Right lobe of liver (tissue), 6 donors: Measurements from ENCODE around the gene UNKL. TPM values are rescaled to one million over a fixed set of nuclear protein-coding genes. Genes with fewer than 3 reads are reported as not detected.

ENCODE experiments used
- ATAC-seq, 4 donors: fragments of 200-7000 bp; cut with Tn5 transposase; one replicate each; pipeline ENCODE4 v1.9.1; 2020; ENCODE audit warnings: mild to moderate bottlenecking in 4 of 4, moderate library complexity in 4 of 4
- DNase-seq, 3 donors: peaks; one replicate each; pipeline ENCODE4 v3.0.0-alpha.2; 2020
- H3K27ac ChIP-seq, 3 donors: fragments of 200-600 bp; one replicate each; pipeline ENCODE4 v1.8.0; 2022
- H3K27me3 ChIP-seq, 2 donors: fragments of 200-600 bp; one replicate each; pipeline ENCODE4 v1.8.0; 2022
- H3K36me3 ChIP-seq, 4 donors: fragments of 200-600 bp; sonication (generic) in 1 of 4; one replicate each; pipeline versions ENCODE4 v1.5.1 to v1.8.0; 2017 to 2022; ENCODE audit warnings: control low read depth in 1 of 4
- H3K4me1 ChIP-seq, 4 donors: fragments of 200-600 bp; sonication (generic) in 1 of 4; one replicate each; pipeline versions ENCODE4 v1.5.1 to v1.8.0; 2017 to 2022; ENCODE audit warnings: control low read depth in 1 of 4
- H3K4me3 ChIP-seq, 3 donors: fragments of 200-600 bp; one replicate each; pipeline ENCODE4 v1.8.0; 2022
- H3K9me3 ChIP-seq, 4 donors: fragments of 200-600 bp; sonication (generic) in 1 of 4; one replicate each; pipeline versions ENCODE4 v1.5.1 to v1.8.0; 2017 to 2022; ENCODE audit warnings: control low read depth in 1 of 4
- POLR2A ChIP-seq: fragments of 450-650 bp; IDR thresholded peaks from one replicate; pipeline ENCODE4 v1.6.1; 2017; ENCODE audit warnings: antibody characterized with exemption, mild to moderate bottlenecking
- WGBS: methylation state at CpG from one replicate; pipeline ENCODE4 v1.1.6; 2018; ENCODE audit warnings: low coverage, low lambda C conversion rate; ENCODE audit not compliant: insufficient coverage; ENCODE audit errors: missing lambda C conversion rate; 5-methylcytosine and 5-hydroxymethylcytosine counted together
- intact Hi-C, 2 donors: fragments of 100-400 bp; cut with DNase I; formaldehyde crosslinking; loops; one replicate each; pipeline versions ENCODE4 v1.11.2 to v1.14.1; 2022
- total RNA-seq, 6 experiments: library from RNA; depleted of rRNA in 2 of 6; stranded (reverse); fragments of >200 nt in 2 of 6; fragmentation: NEBNext Ultra II Directional in 3 of 6; extraction: Animal tissue kit (Norgen Biotek cat#: 25700) in 3 of 6; gene quantifications; one replicate each; pipeline versions ENCODE4 v1.1.0 to v1.2.4, GENCODE V29; 2016 to 2023
- TF ChIP-seq, protein P1 (sequence below), 4 donors: fragments of 200-600 bp in 3 of 4; fragments of 450-650 bp in 1 of 4; IDR thresholded peaks; one replicate each; pipeline versions ENCODE4 v1.5.1 to v1.8.0; 2016 to 2022; ENCODE audit warnings: antibody characterized with exemption in 4 of 4, mild to moderate bottlenecking in 2 of 4
- donor health status: DM: no; HTN: yes; CAD: no.
- donor health status: DM: no; HTN: no; CAD: no.
- donor health status: DM: no; HTN: no; CAD: no.
- donor health status: DM: no; HTN: yes; CAD: no.
- donor health status: DM: no; HTN: yes; CAD: no.

Gene UNKL
- total RNA-seq, 6 experiments from 2014 or later = 9.0 to 14.2 (median 12.0) TPM

DNA sequence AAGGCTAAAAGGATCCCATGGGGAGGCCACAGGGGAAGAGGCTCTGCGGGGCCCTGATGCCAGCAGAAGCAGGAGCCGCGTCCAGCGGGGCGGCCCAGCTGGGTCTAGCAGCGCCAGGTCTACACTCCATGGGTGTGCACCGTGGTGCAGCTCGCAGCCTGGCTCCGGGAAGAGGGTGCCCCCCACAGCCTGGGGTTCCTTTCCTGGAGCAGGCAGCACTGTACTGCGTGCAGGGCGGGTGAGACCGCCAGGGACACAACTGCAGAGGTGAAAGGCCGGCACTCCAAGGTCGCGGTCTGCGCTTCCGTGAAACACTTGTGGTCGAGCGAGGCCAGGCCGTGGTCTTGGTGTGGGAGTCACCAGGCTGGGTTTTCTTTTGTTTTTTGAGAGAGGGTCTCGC lies 36.3 kb upstream of the UNKL start:
- Histone ChIP-seq H3K4me3 (no peak overlapping the region), H3K27ac (no peak overlapping the region), H3K27me3 (no peaks in the 10 kb centered on the region), H3K36me3 (peaks cover 0 to 49% (median 3%) of the 10 kb centered on the region in 4 donors), H3K9me3 (no peaks in the 10 kb centered on the region), H3K4me1 (no peaks in the 10 kb centered on the region)
- 97% methylated on average over 7 of the region's 21 CpGs for WGBS
- intact Hi-C loops = no loop called here
- DNase-seq = no peak
- no peak for ATAC-seq
- TF ChIP-seq, protein P1, sequence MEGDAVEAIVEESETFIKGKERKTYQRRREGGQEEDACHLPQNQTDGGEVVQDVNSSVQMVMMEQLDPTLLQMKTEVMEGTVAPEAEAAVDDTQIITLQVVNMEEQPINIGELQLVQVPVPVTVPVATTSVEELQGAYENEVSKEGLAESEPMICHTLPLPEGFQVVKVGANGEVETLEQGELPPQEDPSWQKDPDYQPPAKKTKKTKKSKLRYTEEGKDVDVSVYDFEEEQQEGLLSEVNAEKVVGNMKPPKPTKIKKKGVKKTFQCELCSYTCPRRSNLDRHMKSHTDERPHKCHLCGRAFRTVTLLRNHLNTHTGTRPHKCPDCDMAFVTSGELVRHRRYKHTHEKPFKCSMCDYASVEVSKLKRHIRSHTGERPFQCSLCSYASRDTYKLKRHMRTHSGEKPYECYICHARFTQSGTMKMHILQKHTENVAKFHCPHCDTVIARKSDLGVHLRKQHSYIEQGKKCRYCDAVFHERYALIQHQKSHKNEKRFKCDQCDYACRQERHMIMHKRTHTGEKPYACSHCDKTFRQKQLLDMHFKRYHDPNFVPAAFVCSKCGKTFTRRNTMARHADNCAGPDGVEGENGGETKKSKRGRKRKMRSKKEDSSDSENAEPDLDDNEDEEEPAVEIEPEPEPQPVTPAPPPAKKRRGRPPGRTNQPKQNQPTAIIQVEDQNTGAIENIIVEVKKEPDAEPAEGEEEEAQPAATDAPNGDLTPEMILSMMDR (IDR thresholded peaks at IDR 0.05) = no peak
- no peak for TF ChIP-seq POLR2A

DNA sequence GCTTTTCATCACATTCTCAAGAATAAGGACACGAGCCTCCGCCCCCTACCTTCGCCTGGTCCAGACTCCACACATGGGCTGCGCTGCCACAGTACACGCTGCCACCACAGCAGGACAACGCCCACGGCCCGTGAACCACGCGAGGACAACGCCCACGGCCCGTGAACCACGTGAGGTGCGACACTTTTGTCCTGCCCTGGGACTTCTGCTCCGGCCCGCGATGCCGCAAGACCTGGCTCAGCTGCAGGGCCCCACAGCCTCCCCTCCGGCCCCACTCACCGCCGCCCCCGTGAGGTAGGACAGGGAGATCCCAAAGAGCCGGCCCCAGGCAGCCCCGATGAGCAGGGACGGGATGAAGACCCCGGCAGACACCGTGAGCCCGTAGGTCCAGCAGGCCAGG lies 35.7 kb upstream of the UNKL start:
- WGBS = 71% methylated on average over 9 of the region's 29 CpGs
- H3K27ac ChIP-seq = no peak overlapping the region
- TF ChIP-seq, protein P1 (IDR thresholded peaks at IDR 0.05) = no peak
- no peak for TF ChIP-seq POLR2A
- no peaks in the 10 kb centered on the region for H3K27me3 ChIP-seq
- DNase-seq (no peak), ATAC-seq (no peak)
- H3K36me3 ChIP-seq = peaks cover 0 to 43% (median under 1%) of the 10 kb centered on the region in 4 donors
- no peaks in the 10 kb centered on the region for H3K4me1 ChIP-seq
- no peak overlapping the region for H3K4me3 ChIP-seq
- no peaks in the 10 kb centered on the region for H3K9me3 ChIP-seq
- intact Hi-C loops = no loop called here

DNA sequence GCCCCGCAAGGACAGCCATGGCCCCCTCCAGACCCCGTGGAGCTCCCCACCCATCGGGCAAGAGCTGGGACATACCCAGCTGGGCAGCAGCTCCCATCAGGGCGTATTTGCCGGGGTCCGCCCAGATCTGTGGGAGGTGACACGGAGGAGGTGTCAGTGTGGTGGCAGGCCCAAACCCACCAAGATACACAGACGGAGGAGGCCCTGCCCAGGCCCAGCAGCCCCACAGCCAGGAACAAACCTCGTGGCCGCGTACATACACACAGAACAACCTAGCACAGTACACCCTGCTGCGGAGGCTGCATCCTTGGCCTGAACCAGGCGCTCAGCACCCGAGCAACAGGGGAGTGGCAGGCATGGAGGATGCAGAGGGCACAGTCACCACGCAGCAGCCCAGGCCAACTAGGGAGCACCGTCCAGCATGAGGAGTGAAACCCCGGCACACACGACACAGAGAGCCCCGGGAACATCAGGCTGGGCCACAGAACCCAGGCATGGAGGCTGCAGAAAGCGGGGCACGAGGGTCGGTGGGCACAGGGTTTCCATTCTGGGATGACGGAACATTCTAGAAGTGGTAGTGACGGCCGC lies 34.8 kb upstream of the UNKL start:
- WGBS = 98% methylated on average over 8 of the region's 25 CpGs
- Histone ChIP-seq H3K4me3 (no peak overlapping the region), H3K27ac (no peak overlapping the region), H3K27me3 (no peaks in the 10 kb centered on the region), H3K36me3 (peaks cover 0 to 35% (median under 1%) of the 10 kb centered on the region in 4 donors), H3K9me3 (no peaks in the 10 kb centered on the region), H3K4me1 (no peaks in the 10 kb centered on the region)
- intact Hi-C loops = no loop called here
- DNase-seq (no peak), ATAC-seq (no peak)
- TF ChIP-seq POLR2A = no peak
- TF ChIP-seq, protein P1 (IDR thresholded peaks at IDR 0.05) = no peak

DNA sequence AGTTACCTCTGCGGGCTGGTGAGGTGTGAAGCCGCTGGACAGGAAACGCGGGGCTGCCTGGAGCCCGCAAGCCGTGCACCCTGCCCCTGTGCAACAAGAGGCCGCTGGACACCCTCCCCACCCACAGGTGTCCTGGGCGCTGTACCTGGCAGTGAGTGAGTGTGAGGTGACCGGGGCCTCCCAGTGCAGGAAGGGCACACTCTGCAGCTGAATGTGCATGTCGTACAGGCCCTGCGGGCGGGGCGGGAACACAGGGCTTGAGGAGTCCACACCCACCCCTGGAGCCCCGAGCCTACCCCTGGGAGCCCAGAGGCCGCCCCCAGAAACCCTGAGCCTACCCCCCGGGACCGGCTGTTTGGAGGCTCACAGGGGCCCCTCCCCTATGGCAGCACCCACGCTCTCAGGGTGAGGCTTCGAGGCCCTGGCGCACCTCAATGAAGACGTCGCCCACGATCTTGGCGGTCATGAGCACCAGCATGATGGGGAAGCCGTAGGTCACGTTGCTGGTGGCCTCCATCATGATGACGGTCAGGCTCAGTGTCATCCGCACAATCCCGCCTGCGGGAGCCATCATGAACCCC lies 34.1 kb upstream of the UNKL start:
- ATAC-seq (no peak), DNase-seq (no peak)
- TF ChIP-seq POLR2A = no peak
- TF ChIP-seq, protein P1 (IDR thresholded peaks at IDR 0.05) = no peak
- no peak overlapping the region for H3K27ac ChIP-seq
- H3K4me1 ChIP-seq = no peaks in the 10 kb centered on the region
- H3K36me3 ChIP-seq = peaks cover 0 to 30% (median under 1%) of the 10 kb centered on the region in 4 donors
- WGBS = no CpG with 5 or more reads among the region's 30 CpGs
- no peak overlapping the region for H3K4me3 ChIP-seq
- no peaks in the 10 kb centered on the region for H3K9me3 ChIP-seq
- H3K27me3 ChIP-seq = no peaks in the 10 kb centered on the region
- intact Hi-C loops = no loop called here
